Measurements from ENCODE around the gene ACTG2.
"Not testable (repeated sequence)": the region's sequence is repeated elsewhere in the genome, so short reads cannot be mapped to it uniquely, and the experiment has no call there.

ACTG2 gene

GRCh38 chr2:73897240-73897583 lies 4.4 kb downstream of the ACTG2 start:
- CTCF ChIA-PET, result no interaction called here
- POLR2A ChIA-PET (ENCODE audit: low non-redundant PET), result no interaction called here
- no peak overlapping the region for H3K27ac ChIP-seq
- DNase-seq (ENCODE audit: low spot score), result no peak
- TF ChIP-seq CTCF (conservative IDR thresholded peaks at IDR 0.05; ENCODE audit: low read depth), result no peak

- POLR2A ChIA-PET (ENCODE audit: low non-redundant PET), result no interaction called here
- TF ChIP-seq CTCF (conservative IDR thresholded peaks at IDR 0.05; ENCODE audit: low read depth), result no peak
- CTCF ChIA-PET, result no interaction called here
- no peak for DNase-seq (ENCODE audit: low spot score)
- H3K27ac ChIP-seq, result no peak overlapping the region
Measured at GRCh38 chr2:73897934-73898333, 5.1 kb downstream of the ACTG2 start.

GRCh38 chr2:73899801-73900336 lies 7.1 kb downstream of the ACTG2 start:
- POLR2A ChIA-PET (ENCODE audit: low non-redundant PET), result no interaction called here
- no peak for TF ChIP-seq CTCF (conservative IDR thresholded peaks at IDR 0.05; ENCODE audit: low read depth)
- DNase-seq (ENCODE audit: low spot score), result no peak
- CTCF ChIA-PET, result no interaction called here
- no peak overlapping the region for H3K27ac ChIP-seq

DNA sequence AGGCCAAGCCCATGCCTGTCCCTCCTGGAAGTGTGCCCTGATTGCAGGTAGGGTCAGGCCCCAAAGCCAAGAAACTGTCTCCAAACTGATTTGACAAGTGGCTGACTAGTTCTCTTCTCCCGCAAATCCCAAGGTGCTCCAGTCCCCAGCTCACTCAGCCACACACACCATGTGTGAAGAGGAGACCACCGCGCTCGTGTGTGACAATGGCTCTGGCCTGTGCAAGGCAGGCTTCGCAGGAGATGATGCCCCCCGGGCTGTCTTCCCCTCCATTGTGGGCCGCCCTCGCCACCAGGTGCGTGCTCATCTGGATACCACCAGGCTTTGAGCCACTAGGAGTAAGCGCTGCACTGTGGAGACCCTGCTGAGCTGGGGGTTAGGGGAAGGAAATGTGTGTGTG lies 8.3 kb downstream of the ACTG2 start:
- ChIA-PET POLR2A (ENCODE audit: low non-redundant PET) (no interaction called here), CTCF (no interaction called here)
- H3K27ac ChIP-seq, result no peak overlapping the region
- no peak for TF ChIP-seq CTCF (conservative IDR thresholded peaks at IDR 0.05; ENCODE audit: low read depth)
- no peak for DNase-seq (ENCODE audit: low spot score)

DNA sequence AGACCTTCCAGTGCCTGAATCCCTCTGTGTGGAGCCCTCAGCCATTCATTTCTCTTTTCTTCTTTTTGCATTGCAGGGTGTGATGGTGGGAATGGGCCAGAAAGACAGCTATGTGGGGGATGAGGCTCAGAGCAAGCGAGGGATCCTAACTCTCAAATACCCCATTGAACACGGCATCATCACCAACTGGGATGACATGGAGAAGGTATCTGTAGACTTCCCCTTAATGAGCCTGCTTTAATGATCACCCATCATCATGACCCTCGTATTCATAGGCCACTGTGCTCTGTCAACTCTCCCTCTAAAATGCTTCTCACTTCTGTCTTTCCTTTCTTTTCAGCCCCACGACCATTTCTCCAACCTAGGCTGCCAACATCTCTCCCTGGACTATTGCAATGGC lies 9.5 kb downstream of the ACTG2 start:
- no peak for TF ChIP-seq CTCF (conservative IDR thresholded peaks at IDR 0.05; ENCODE audit: low read depth)
- ChIA-PET POLR2A (ENCODE audit: low non-redundant PET) (no interaction called here), CTCF (interaction anchor here (1.7 kb wide), 1 partner anchor 8 kb away, joined by 4 read pairs; no protein-coding TSS in a partner anchor)
- no peak overlapping the region for H3K27ac ChIP-seq
- no peak for DNase-seq (ENCODE audit: low spot score)

- DNase-seq (ENCODE audit: low spot score), result no peak
- ChIA-PET POLR2A (ENCODE audit: low non-redundant PET) (no interaction called here), CTCF (interaction anchor here (1.7 kb wide), 1 partner anchor 9 kb away, joined by 4 read pairs; no protein-coding TSS in a partner anchor)
- TF ChIP-seq CTCF (conservative IDR thresholded peaks at IDR 0.05; ENCODE audit: low read depth), result no peak
- no peak overlapping the region for H3K27ac ChIP-seq
Measured at GRCh38 chr2:73903313-73903712, 10.5 kb downstream of the ACTG2 start.

DNA sequence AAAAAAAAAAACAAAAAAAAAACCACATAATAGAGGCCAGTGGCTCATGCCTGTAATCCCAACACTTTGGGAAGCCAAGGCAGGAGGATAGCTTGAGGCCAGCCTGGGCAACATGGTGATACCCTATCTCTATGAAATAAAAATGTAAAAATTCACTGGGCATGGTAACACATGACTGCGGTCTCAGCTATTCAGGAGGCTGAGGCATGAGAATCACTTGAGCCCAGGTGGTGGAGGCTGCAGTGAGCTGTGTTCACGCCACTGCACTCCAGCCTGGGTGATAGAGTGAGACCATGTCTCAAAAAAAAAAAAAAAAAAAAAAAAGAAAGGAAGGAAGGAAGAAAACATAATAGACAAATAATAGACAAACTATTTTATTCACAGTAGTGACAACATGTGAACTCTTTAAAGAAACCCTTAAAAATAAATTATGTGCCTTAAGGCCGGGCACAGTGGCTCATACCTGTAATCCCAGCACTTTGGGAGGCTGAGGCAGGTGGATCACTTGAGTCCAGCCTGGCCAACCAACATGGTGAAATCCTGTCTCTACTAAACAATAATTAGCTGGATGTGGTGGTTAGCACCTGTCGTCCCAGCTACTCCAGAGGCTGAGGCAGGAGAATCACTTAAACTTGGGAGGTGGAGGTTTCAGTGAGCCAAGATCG lies 11.3 kb downstream of the ACTG2 start:
- DNase-seq (ENCODE audit: low spot score); POLR2A ChIA-PET (ENCODE audit: low non-redundant PET); H3K27ac ChIP-seq; CTCF ChIA-PET: not testable (repeated sequence)

Measured in RWPE1 (cell line).